AG09309 (cell line): ENCODE results near the gene CASR.
"Not testable (repeated sequence)": the region's sequence is repeated elsewhere in the genome, so short reads cannot be mapped to it uniquely, and the experiment has no call there.

ENCODE experiments used
- DNase-seq: peaks from one replicate; pipeline ENCODE4 v3.0.0-alpha.2; 2010; ENCODE audit warnings: low read depth
- H3K4me3 ChIP-seq: 2 replicates; pipeline ENCODE4 v1.5.1; 2011; ENCODE audit warnings: mild to moderate bottlenecking, low read depth, low read length, moderate library complexity; ENCODE audit not compliant: control insufficient read depth
- CTCF ChIP-seq: IDR thresholded peaks from 2 replicates; pipeline ENCODE4 v1.5.1; 2011; ENCODE audit warnings: mild to moderate bottlenecking, low read depth, low read length, inconsistent platforms; ENCODE audit not compliant: insufficient read depth, control insufficient read depth; ENCODE audit errors: missing control alignments

The CASR gene

GRCh38 chr3:122168044-122168443 lies 15.4 kb upstream of the CASR start:
- no peak for TF ChIP-seq CTCF
- H3K4me3 ChIP-seq: no peak overlapping the region
- no peak for DNase-seq

- no peak for TF ChIP-seq CTCF
- no peak for DNase-seq
- no peak overlapping the region for H3K4me3 ChIP-seq
These were observed 13.6 kb upstream of the CASR start for GRCh38 chr3:122169911-122170310.

GRCh38 chr3:122171361-122171760 lies 12.1 kb upstream of the CASR start:
- DNase-seq, H3K4me3 ChIP-seq: not testable (repeated sequence)

GRCh38 chr3:122178711-122179110 lies 4.8 kb upstream of the CASR start:
- no peak for DNase-seq
- no peak for TF ChIP-seq CTCF

GRCh38 chr3:122183893-122184590 lies 574 bp downstream of the CASR start:
- no peak for DNase-seq
- no peak overlapping the region for H3K4me3 ChIP-seq
- TF ChIP-seq CTCF: no peak

More at GRCh38 chr3:122178711-122179110, 4.8 kb upstream of the CASR start:
- no peak overlapping the region for H3K4me3 ChIP-seq

- no peak overlapping the region for H3K4me3 ChIP-seq
- DNase-seq: no peak
- TF ChIP-seq CTCF: no peak
These were observed 1.1 kb downstream of the CASR start for GRCh38 chr3:122184591-122184929.

GRCh38 chr3:122186372-122186771 lies 2.9 kb downstream of the CASR start:
- DNase-seq: no peak
- no peak for TF ChIP-seq CTCF

More at GRCh38 chr3:122186372-122186771, 2.9 kb downstream of the CASR start:
- no peak overlapping the region for H3K4me3 ChIP-seq
